Measurements from ENCODE around the gene NPPA. TPM values are rescaled to one million over a fixed set of nuclear protein-coding genes. Genes with fewer than 3 reads are reported as not detected.
A peak's percentile ranks its signal among the peaks of the same experiment; 100 is the strongest.

The NPPA gene
- total RNA-seq, 5 donors from 2014 or later (not counting 1 experiment from before 2014, with no cell fraction given) = not detected

DNA sequence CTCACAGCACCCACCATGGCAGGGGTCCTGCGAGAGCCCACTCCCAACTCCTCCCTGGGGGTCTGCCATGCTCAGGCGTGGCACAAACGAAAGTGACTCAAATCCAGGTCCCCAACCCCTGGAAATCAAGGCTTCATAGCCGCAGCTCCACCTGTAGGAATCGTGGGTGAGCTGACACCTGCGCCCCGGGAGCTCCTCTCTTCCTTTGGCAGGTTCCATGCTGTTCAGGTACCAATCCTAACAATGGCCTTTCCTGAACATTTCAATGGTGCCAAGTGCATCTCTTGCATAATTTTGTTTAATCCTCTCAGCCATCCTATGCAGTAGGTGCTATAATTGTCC lies 40.1 kb upstream of the NPPA start:
- peaks cover 4 to 24% of the 10 kb centered on the region in 2 donors for H3K27me3 Mint-ChIP-seq
- CTCF ChIA-PET = interaction anchor here in 1 of 2 donors (0.6 kb wide), 1 partner anchor 1572 kb away, joined by 5 read pairs; no protein-coding TSS in a partner anchor

DNA sequence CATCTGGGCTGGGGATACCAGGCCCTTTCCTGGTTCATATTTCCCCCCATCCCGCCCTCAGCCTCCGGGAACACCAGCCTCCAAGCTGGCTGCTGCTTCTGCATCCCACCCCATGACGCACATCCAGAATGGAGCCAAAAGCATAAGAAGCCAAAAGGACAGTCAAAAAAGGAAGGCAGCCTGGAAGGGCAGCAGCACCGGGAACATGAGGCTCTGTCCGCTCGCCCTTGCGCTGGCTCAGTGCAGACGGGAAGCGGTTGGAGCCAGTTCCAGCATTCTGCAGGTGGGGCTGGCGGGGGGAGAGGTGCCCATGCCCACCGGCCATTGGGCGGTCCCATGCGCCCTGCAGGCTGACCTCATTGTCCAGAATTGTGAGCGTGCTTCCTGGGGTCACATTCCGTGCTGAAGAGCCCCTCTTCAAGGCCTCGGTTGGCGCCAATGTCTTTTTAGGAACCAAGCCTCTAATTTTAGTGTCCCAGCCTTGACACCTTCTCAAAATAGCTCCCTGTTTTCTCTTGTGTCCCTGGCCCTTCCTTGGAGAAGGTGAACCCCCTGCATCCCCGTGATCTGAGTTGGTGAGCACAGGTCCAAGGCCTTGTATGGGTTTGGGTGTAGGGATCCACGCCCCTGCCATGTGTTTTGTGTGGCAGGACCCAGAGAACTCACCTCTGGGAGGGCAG lies 39.5 kb upstream of the NPPA start:
- Mint-ChIP-seq H3K36me3 (no peaks in the 10 kb centered on the region), H3K4me1 (no peaks in the 10 kb centered on the region), H3K4me3 (no peak overlapping the region), H3K9me3 (no peaks in the 10 kb centered on the region), H3K27ac (no peak overlapping the region), H3K27me3 (peaks cover 5 to 20% of the 10 kb centered on the region in 2 donors)
- Histone ChIP-seq H3K36me3 (ENCODE audit: control insufficient read depth in 2 of 2, extremely low read depth in 1 of 2, insufficient read depth in 1 of 2, low read length in 1 of 2) (no peaks in the 10 kb centered on the region), H3K27me3 (replicated peaks in 1 of 2; ENCODE audit: control insufficient read depth in 2 of 2, extremely low read depth in 1 of 2, insufficient read depth in 2 of 2, low read length in 1 of 2) (peaks cover 0 to 39% of the 10 kb centered on the region in 2 experiments), H3K4me3 (ENCODE audit: control insufficient read depth in 1 of 2, extremely low read depth in 1 of 2, low read length in 1 of 2) (no peak overlapping the region), H3K27ac (ENCODE audit: low read length) (no peak overlapping the region), H3K9me3 (no peaks in the 10 kb centered on the region), H3K4me1 (ENCODE audit: control insufficient read depth in 1 of 2, extremely low read depth in 1 of 2, insufficient read depth in 2 of 2, low read length in 2 of 2) (peaks cover 0 to 4% of the 10 kb centered on the region in 2 experiments)
- no peak for ATAC-seq (replicated peaks in 1 of 4)
- ChIA-PET POLR2A (no interaction called here), CTCF (no interaction called here)
- 93% methylated on average over 15 of the region's 19 CpGs for WGBS (ENCODE audit: insufficient coverage)
- no peak for DNase-seq

More for the DNA sequence above, 40.1 kb upstream of the NPPA start:
- no peaks in the 10 kb centered on the region for H3K4me1 Mint-ChIP-seq
- H3K36me3 Mint-ChIP-seq = no peaks in the 10 kb centered on the region
- no peak overlapping the region for H3K4me3 Mint-ChIP-seq
- Histone ChIP-seq H3K4me1 (ENCODE audit: control insufficient read depth in 1 of 2, extremely low read depth in 1 of 2, insufficient read depth in 2 of 2, low read length in 2 of 2) (peaks cover 0 to 4% of the 10 kb centered on the region in 2 experiments), H3K4me3 (ENCODE audit: control insufficient read depth in 1 of 2, extremely low read depth in 1 of 2, low read length in 1 of 2) (no peak overlapping the region), H3K27ac (ENCODE audit: low read length) (no peak overlapping the region), H3K9me3 (no peaks in the 10 kb centered on the region), H3K27me3 (replicated peaks in 1 of 2; ENCODE audit: control insufficient read depth in 2 of 2, extremely low read depth in 1 of 2, insufficient read depth in 2 of 2, low read length in 1 of 2) (peaks cover 0 to 39% of the 10 kb centered on the region in 2 experiments), H3K36me3 (ENCODE audit: control insufficient read depth in 2 of 2, extremely low read depth in 1 of 2, insufficient read depth in 1 of 2, low read length in 1 of 2) (no peaks in the 10 kb centered on the region)
- 79% methylated on average over 7 of the region's 7 CpGs for WGBS (ENCODE audit: insufficient coverage)
- no peak overlapping the region for H3K27ac Mint-ChIP-seq
- ATAC-seq (replicated peaks in 1 of 4) (no peak), DNase-seq (no peak)
- POLR2A ChIA-PET = no interaction called here
- H3K9me3 Mint-ChIP-seq = no peaks in the 10 kb centered on the region

DNA sequence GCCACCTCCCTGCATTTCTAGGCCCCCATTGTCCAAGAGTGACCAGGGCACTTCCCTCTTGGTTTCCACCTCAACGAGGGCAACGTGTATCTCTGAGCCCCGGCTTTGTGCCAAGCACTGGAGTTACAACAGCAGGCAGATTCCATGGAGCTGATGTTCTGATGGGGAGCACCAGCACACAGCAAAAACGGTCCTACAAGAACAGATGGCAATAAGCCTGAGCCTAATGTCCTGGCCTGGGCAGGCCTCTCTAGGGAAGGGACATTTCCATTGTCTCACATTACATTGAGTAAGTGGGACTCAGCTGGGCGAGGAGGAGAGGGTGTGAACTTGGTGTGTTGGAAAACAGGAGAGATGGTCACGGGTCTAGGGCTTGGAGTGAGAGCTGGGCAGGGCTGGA lies 38.3 kb upstream of the NPPA start:
- WGBS (ENCODE audit: insufficient coverage) = 85% methylated on average over 4 of the region's 6 CpGs
- ChIA-PET POLR2A (no interaction called here), CTCF (no interaction called here)
- DNase-seq = no peak
- H3K4me3 Mint-ChIP-seq = no peak overlapping the region
- Histone ChIP-seq H3K27ac (ENCODE audit: low read length) (no peak overlapping the region), H3K27me3 (replicated peaks in 1 of 2; ENCODE audit: control insufficient read depth in 2 of 2, extremely low read depth in 1 of 2, insufficient read depth in 2 of 2, low read length in 1 of 2) (peaks cover 0 to 43% of the 10 kb centered on the region in 2 experiments), H3K9me3 (no peaks in the 10 kb centered on the region), H3K4me3 (ENCODE audit: control insufficient read depth in 1 of 2, extremely low read depth in 1 of 2, low read length in 1 of 2) (no peak overlapping the region), H3K36me3 (ENCODE audit: control insufficient read depth in 2 of 2, extremely low read depth in 1 of 2, insufficient read depth in 1 of 2, low read length in 1 of 2) (no peaks in the 10 kb centered on the region), H3K4me1 (ENCODE audit: control insufficient read depth in 1 of 2, extremely low read depth in 1 of 2, insufficient read depth in 2 of 2, low read length in 2 of 2) (peaks cover 0 to 4% of the 10 kb centered on the region in 2 experiments)
- no peak overlapping the region for H3K27ac Mint-ChIP-seq
- no peaks in the 10 kb centered on the region for H3K36me3 Mint-ChIP-seq
- no peaks in the 10 kb centered on the region for H3K9me3 Mint-ChIP-seq
- H3K27me3 Mint-ChIP-seq = peaks cover 13 to 19% of the 10 kb centered on the region in 2 donors
- H3K4me1 Mint-ChIP-seq = no peaks in the 10 kb centered on the region
- ATAC-seq (replicated peaks in 1 of 4) = no peak

DNA sequence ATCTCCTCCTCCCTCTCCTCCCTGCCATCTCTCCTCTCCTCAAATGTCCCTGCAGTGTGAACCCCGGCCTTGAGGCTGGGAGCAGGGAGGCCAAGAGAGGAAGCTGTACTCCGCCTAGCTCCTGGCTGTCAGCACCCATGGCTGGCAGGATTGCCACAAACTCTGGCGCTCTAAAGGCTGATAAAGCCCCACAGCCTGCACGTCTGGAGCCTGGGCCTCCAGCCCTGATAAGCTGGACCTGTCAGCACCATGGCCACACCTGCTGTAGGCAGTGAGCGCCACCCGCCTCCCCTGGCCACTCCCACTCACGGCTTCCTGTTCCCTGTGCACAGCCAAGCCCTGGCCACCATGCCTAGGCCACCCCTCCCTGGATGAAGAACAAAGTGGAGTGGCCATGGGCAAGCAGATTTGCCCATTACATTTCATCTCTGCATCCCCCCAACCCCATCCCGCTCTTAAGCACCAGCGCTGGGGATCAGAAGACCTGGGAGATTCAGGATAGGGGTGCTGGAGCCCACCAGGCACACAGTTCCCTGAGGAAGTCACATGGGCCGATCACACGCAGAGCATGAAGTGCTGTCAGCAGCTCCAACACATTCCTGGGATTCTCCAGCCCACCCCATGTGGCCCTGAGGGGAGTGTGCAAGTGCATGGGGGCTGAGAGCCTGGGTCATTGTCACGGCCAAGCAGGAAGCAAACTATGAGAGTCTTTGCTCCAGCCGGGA lies 35.4 kb upstream of the NPPA start:
- Histone ChIP-seq H3K9me3 (no peaks in the 10 kb centered on the region), H3K36me3 (ENCODE audit: control insufficient read depth in 2 of 2, extremely low read depth in 1 of 2, insufficient read depth in 1 of 2, low read length in 1 of 2) (no peaks in the 10 kb centered on the region), H3K27me3 (replicated peaks in 1 of 2; ENCODE audit: control insufficient read depth in 2 of 2, extremely low read depth in 1 of 2, insufficient read depth in 2 of 2, low read length in 1 of 2) (peaks cover 0 to 64% of the 10 kb centered on the region in 2 experiments), H3K4me3 (ENCODE audit: control insufficient read depth in 1 of 2, extremely low read depth in 1 of 2, low read length in 1 of 2) (no peak overlapping the region), H3K4me1 (ENCODE audit: control insufficient read depth in 1 of 2, extremely low read depth in 1 of 2, insufficient read depth in 2 of 2, low read length in 2 of 2) (peaks cover 0 to 4% of the 10 kb centered on the region in 2 experiments), H3K27ac (ENCODE audit: low read length) (no peak overlapping the region)
- no peaks in the 10 kb centered on the region for H3K36me3 Mint-ChIP-seq
- no peak overlapping the region for H3K4me3 Mint-ChIP-seq
- DNase-seq (no peak), ATAC-seq (replicated peaks in 1 of 4) (peak in 3 of 4 experiments; percentile 30 to 42 (median 32))
- POLR2A ChIA-PET = interaction anchor here in 1 of 2 donors (0.6 kb wide), 1 partner anchor 11 kb away, joined by 12 read pairs; no protein-coding TSS in a partner anchor
- CTCF ChIA-PET = no interaction called here
- 47% methylated on average over 10 of the region's 13 CpGs for WGBS (ENCODE audit: insufficient coverage)
- no peaks in the 10 kb centered on the region for H3K9me3 Mint-ChIP-seq
- H3K27me3 Mint-ChIP-seq = peaks cover 9 to 26% of the 10 kb centered on the region in 2 donors
- no peak overlapping the region for H3K27ac Mint-ChIP-seq
- H3K4me1 Mint-ChIP-seq = no peaks in the 10 kb centered on the region

DNA sequence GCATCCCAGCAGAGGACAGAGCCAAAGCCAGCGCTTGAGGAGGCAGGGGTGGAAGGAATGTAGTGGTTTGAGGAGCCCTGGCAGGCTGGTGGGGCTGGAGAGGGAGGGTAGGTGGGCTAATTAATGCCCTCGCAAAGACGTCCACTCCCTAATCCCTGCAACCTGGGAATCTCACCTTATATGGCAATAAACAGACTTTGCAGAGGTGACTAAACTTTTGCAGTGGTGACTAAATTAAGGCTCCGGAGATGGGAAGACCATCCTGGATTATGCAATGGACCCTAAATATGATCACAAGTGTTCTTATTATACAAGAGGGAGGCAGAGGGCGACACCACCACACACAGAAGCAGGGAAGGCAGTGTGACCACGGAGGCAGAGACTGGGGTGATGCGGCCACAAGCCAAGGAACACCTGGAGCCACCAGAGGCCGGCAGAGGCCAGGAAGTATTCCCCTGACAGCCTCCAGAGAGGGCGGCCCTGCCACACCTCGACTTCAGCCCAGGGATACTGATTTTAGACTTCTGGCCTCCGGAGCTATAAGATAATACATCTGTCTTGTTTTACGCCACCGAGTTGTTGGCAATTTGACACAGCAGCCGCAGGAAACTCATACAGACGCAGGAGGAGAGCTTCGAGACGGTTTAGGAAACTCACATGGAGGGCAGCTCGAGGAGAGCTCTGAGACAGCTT lies 34.3 kb upstream of the NPPA start:
- no peak for ATAC-seq (replicated peaks in 1 of 4)
- Histone ChIP-seq H3K27me3 (replicated peaks in 1 of 2; ENCODE audit: control insufficient read depth in 2 of 2, extremely low read depth in 1 of 2, insufficient read depth in 2 of 2, low read length in 1 of 2) (peaks cover 0 to 70% of the 10 kb centered on the region in 2 experiments), H3K4me3 (ENCODE audit: control insufficient read depth in 1 of 2, extremely low read depth in 1 of 2, low read length in 1 of 2) (no peak overlapping the region), H3K27ac (ENCODE audit: low read length) (no peak overlapping the region), H3K36me3 (ENCODE audit: control insufficient read depth in 2 of 2, extremely low read depth in 1 of 2, insufficient read depth in 1 of 2, low read length in 1 of 2) (no peaks in the 10 kb centered on the region), H3K9me3 (no peaks in the 10 kb centered on the region), H3K4me1 (ENCODE audit: control insufficient read depth in 1 of 2, extremely low read depth in 1 of 2, insufficient read depth in 2 of 2, low read length in 2 of 2) (peaks cover 0 to 4% of the 10 kb centered on the region in 2 experiments)
- CTCF ChIA-PET = no interaction called here
- no peak overlapping the region for H3K27ac Mint-ChIP-seq
- no peak overlapping the region for H3K4me3 Mint-ChIP-seq
- H3K27me3 Mint-ChIP-seq = peaks cover 12 to 29% of the 10 kb centered on the region in 2 donors
- no peaks in the 10 kb centered on the region for H3K4me1 Mint-ChIP-seq
- POLR2A ChIA-PET = no interaction called here
- H3K9me3 Mint-ChIP-seq = no peaks in the 10 kb centered on the region
- WGBS (ENCODE audit: insufficient coverage) = 62% methylated on average over 9 of the region's 18 CpGs
- DNase-seq = no peak
- no peaks in the 10 kb centered on the region for H3K36me3 Mint-ChIP-seq

DNA sequence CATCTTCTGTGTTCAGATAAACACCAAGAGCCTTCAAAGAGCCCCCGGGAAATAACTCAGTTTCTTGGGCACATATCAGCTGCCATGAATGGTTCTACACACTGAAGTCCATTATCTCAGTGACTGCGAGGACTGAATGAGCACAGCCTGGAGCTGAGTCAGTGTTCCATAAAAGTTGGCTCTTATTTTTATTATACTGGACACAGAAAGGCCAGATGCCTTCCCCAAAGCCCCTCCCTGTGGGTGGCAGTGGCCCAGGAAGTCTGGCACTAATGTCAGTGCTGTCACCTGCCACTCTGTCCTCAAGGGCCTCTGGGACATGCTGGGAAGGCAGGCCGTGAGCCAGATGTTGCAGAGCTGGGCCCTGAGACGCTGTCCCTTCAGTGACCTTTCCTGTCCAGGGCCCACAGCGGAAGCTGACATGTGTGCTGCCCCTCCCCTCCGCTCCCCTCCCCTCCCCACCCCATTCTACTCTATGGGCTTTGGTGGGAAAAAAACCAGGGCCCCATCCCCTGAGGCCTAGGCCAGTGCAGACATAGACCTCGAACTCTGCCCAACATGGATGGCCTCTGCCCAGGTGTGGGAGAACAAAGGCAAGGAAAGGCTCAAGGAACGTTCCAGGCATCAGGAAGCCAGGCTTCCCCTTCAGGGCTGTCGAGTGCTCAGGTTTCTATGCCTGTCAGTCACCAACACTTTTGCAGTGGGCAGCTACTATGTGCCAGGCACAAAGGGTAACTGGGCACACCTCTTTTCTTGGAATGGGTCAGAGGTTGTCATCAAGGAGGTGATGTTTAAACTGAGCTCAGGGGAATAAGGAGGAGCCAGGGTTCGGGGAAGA lies 33.5 kb upstream of the NPPA start:
- Mint-ChIP-seq H3K27ac (no peak overlapping the region), H3K4me1 (no peaks in the 10 kb centered on the region), H3K36me3 (no peaks in the 10 kb centered on the region), H3K27me3 (peaks cover 12 to 33% of the 10 kb centered on the region in 2 donors), H3K9me3 (no peaks in the 10 kb centered on the region), H3K4me3 (no peak overlapping the region)
- WGBS (ENCODE audit: insufficient coverage) = 63% methylated on average over 6 of the region's 10 CpGs
- DNase-seq = no peak
- ChIA-PET POLR2A (no interaction called here), CTCF (no interaction called here)
- Histone ChIP-seq H3K27me3 (replicated peaks in 1 of 2; ENCODE audit: control insufficient read depth in 2 of 2, extremely low read depth in 1 of 2, insufficient read depth in 2 of 2, low read length in 1 of 2) (peaks cover 0 to 71% of the 10 kb centered on the region in 2 experiments), H3K9me3 (no peaks in the 10 kb centered on the region), H3K36me3 (ENCODE audit: control insufficient read depth in 2 of 2, extremely low read depth in 1 of 2, insufficient read depth in 1 of 2, low read length in 1 of 2) (no peaks in the 10 kb centered on the region), H3K4me3 (ENCODE audit: control insufficient read depth in 1 of 2, extremely low read depth in 1 of 2, low read length in 1 of 2) (no peak overlapping the region), H3K27ac (ENCODE audit: low read length) (no peak overlapping the region), H3K4me1 (ENCODE audit: control insufficient read depth in 1 of 2, extremely low read depth in 1 of 2, insufficient read depth in 2 of 2, low read length in 2 of 2) (peaks cover 0 to 4% of the 10 kb centered on the region in 2 experiments)
- no peak for ATAC-seq (replicated peaks in 1 of 4)

Measured in T-cell (primary cell).